GM12878 (cell line): ENCODE results near the gene CLBA1. TPM values are rescaled to one million over a fixed set of nuclear protein-coding genes. Genes with fewer than 3 reads are reported as not detected.

ENCODE experiments used
- ATAC-seq: fragments of 200-7000 bp; cut with Tn5 transposase; 3 replicates; pipeline ENCODE4 v1.9.1; 2020; ENCODE audit warnings: mild to moderate bottlenecking, moderate library complexity
- BruUV-seq: library from RNA; stranded (reverse); fragments of 400-500 nt; replicated peaks from 2 replicates; lab custom pipeline; 2021; lab: Mats Ljungman, UMichigan
- CTCF ChIA-PET: fragments of 300-600 bp; sonication (Branson Sonifier 250); formaldehyde crosslinking; extraction: SDS; loops from one replicate; lab custom pipeline; 2021; ENCODE audit warnings: inconsistent platforms; lab: Yijun Ruan, JAX
- POLR2A ChIA-PET: fragments of 350-600 bp; formaldehyde crosslinking; extraction: SDS; loops from one replicate; lab custom pipeline; 2021; ENCODE audit warnings: inconsistent platforms; lab: Charles Lee
- RAD21 ChIA-PET: fragments of 300-600 bp; sonication (Branson Sonifier 250); formaldehyde crosslinking; loops from one replicate; lab custom pipeline; 2023; ENCODE audit warnings: antibody characterized with exemption; ENCODE audit not compliant: unreplicated experiment; lab: Charles Lee
- SMC1A ChIA-PET: fragments of 300-600 bp; sonication (Branson Sonifier 250); formaldehyde crosslinking; loops from one replicate; lab custom pipeline; 2023; ENCODE audit not compliant: unreplicated experiment, uncharacterized antibody; lab: Charles Lee
- DNase-seq: peaks from one replicate; pipeline ENCODE4 v3.0.0-alpha.2; 2011; ENCODE audit warnings: low read depth, low spot score
- FAIRE-seq: peaks from 3 replicates; lab custom pipeline; 2011; peaks lifted over from hg19 to GRCh38; lab: Jason Lieb, UNC
- H2AFZ ChIP-seq: 2 replicates; pipeline ENCODE4 v1.6.0; 2011; ENCODE audit warnings: low read depth, low read length, control low read depth; ENCODE audit not compliant: control insufficient read depth
- H3K27ac ChIP-seq: 2 replicates; pipeline ENCODE4 v1.5.1; 2011; ENCODE audit warnings: control low read depth; ENCODE audit not compliant: control insufficient read depth, insufficient read depth
- H3K27me3 ChIP-seq, 2 experiments: replicated peaks in 1 of 2; 2 replicates each; pipeline versions ENCODE4 v1.6.0 to v1.6.1; 2011; ENCODE audit warnings: low read length in 1 of 2; ENCODE audit not compliant: control insufficient read depth in 2 of 2, insufficient read depth in 2 of 2
- H3K36me3 ChIP-seq, 2 experiments: 2 replicates each; pipeline ENCODE4 v1.5.1; 2011; ENCODE audit warnings: low read length in 1 of 2; ENCODE audit not compliant: control insufficient read depth in 2 of 2, insufficient read depth in 2 of 2
- H3K4me1 ChIP-seq: 2 replicates; pipeline ENCODE4 v1.6.1; 2011; ENCODE audit warnings: mild to moderate bottlenecking, low read length, moderate library complexity, mixed read lengths; ENCODE audit not compliant: control insufficient read depth, insufficient read depth
- H3K4me2 ChIP-seq: 2 replicates; pipeline ENCODE4 v1.6.0; 2011; ENCODE audit warnings: control low read depth; ENCODE audit not compliant: control insufficient read depth, insufficient read depth
- H3K4me3 ChIP-seq: fragments of 200-600 bp; sonication (generic); 2 replicates; pipeline ENCODE4 v1.5.1; 2016
- H3K79me2 ChIP-seq: 2 replicates; pipeline ENCODE4 v1.6.0; 2011; ENCODE audit warnings: low read length; ENCODE audit not compliant: control insufficient read depth, insufficient read depth
- H3K9ac ChIP-seq: 2 replicates; pipeline ENCODE4 v1.8.0; 2011; ENCODE audit warnings: low read length, control low read depth, mixed read lengths; ENCODE audit not compliant: control insufficient read depth, insufficient read depth
- H3K9me3 ChIP-seq: replicated peaks from 3 replicates; pipeline ENCODE4 v1.5.1; 2011; ENCODE audit warnings: mild to moderate bottlenecking, low read length; ENCODE audit not compliant: control insufficient read depth, insufficient read depth
- H4K20me1 ChIP-seq: 2 replicates; pipeline ENCODE4 v1.6.0; 2011; ENCODE audit not compliant: control insufficient read depth, insufficient read depth
- CREB1 ChIP-seq: IDR thresholded peaks from 2 replicates; pipeline ENCODE4 v1.6.1; 2012; ENCODE audit warnings: low read depth, mild to moderate bottlenecking, inconsistent platforms
- CREM ChIP-seq: IDR thresholded peaks from 2 replicates; pipeline ENCODE4 v1.6.1; 2014; ENCODE audit warnings: antibody characterized with exemption, low read depth
- DPF2 ChIP-seq: fragments of 450-650 bp; IDR thresholded peaks from 2 replicates; pipeline ENCODE4 v1.6.1; 2017; ENCODE audit warnings: mild to moderate bottlenecking
- EP300 ChIP-seq, 2 experiments: fragments of 150-350 bp in 1 of 2; IDR thresholded peaks; 2 replicates each; pipeline ENCODE4 v1.6.1; 2011 to 2012; ENCODE audit warnings: low read depth in 2 of 2, low read length in 2 of 2, borderline replicate concordance in 1 of 2, improper control_type of control experiment in 1 of 2, inconsistent platforms in 1 of 2; ENCODE audit not compliant: control insufficient read depth in 1 of 2
- GABPA ChIP-seq: IDR thresholded peaks from 2 replicates; pipeline ENCODE4 v1.6.1; 2014; ENCODE audit warnings: antibody characterized with exemption, low read depth, mild to moderate bottlenecking, inconsistent platforms
- MLLT1 ChIP-seq: fragments of 450-650 bp; IDR thresholded peaks from 2 replicates; pipeline ENCODE4 v1.6.1; 2016; ENCODE audit warnings: mild to moderate bottlenecking
- POU2F2 ChIP-seq: IDR thresholded peaks from 3 replicates; pipeline ENCODE4 v1.6.1; 2011; ENCODE audit warnings: low read depth, mild to moderate bottlenecking, low read length, borderline replicate concordance
- PRDM15 ChIP-seq: fragments of 450-650 bp; formaldehyde crosslinking; IDR thresholded peaks from 2 replicates; pipeline ENCODE4 v1.4.0; 2020; ENCODE audit warnings: mild to moderate bottlenecking, moderate library complexity
- RELA ChIP-seq: fragments of 450-650 bp; IDR thresholded peaks from 2 replicates; pipeline ENCODE4 v1.8.0; 2014; ENCODE audit warnings: borderline replicate concordance; ENCODE audit not compliant: partially characterized antibody
- TCF12 ChIP-seq: IDR thresholded peaks from 2 replicates; pipeline ENCODE4 v1.6.1; 2011; ENCODE audit warnings: low read depth, mild to moderate bottlenecking, low read length
- ZNF207 ChIP-seq: fragments of 450-650 bp; IDR thresholded peaks from 2 replicates; pipeline ENCODE4 v1.6.1; 2014; ENCODE audit warnings: antibody characterized with exemption, mild to moderate bottlenecking, borderline replicate concordance
- ZNF687 ChIP-seq: fragments of 450-650 bp; IDR thresholded peaks from 2 replicates; pipeline ENCODE4 v1.6.1; 2017; ENCODE audit warnings: mild to moderate bottlenecking, moderate library complexity
- WGBS: methylation state at CpG from one replicate; pipeline ENCODE4 v1.1.6; 2016; ENCODE audit warnings: low lambda C conversion rate; ENCODE audit not compliant: insufficient replicate concordance, insufficient coverage; ENCODE audit errors: missing lambda C conversion rate; 5-methylcytosine and 5-hydroxymethylcytosine counted together
- in situ Hi-C: fragments of 300-500 bp; cut with MboI; formaldehyde crosslinking; loops from 9 replicates; pipeline ENCODE4 v1.14.3; 2018; ENCODE audit warnings: mixed read lengths
- intact Hi-C: fragments of 100-400 bp; cut with micrococcal nuclease; formaldehyde crosslinking; loops from one replicate; pipeline ENCODE4 v1.14.2; 2022; ENCODE audit not compliant: unreplicated experiment
- polyA plus RNA-seq, 11 experiments: library from polyadenylated mRNA; depleted of rRNA in 4 of 11; unstranded in 6 of 11; stranded (reverse) in 5 of 11; fragments of >200 nt; fragmentation: Nextera tagmentation in 4 of 11; fragmentation: Illumina TruSeq in 1 of 11; extraction: Ambion mirVana in 4 of 11; extraction: Trizol in 1 of 11; gene quantifications; 1 replicate in 1 of 11; 2 replicates in 10 of 11; pipeline versions ENCODE4 v1.2.1 to v1.2.3, GENCODE V29; 2011 to 2016; ENCODE audit warnings: inconsistent platforms in 2 of 11, missing spikeins in 2 of 11, low read depth in 1 of 11
- total RNA-seq, 4 experiments: library from RNA; depleted of rRNA in 3 of 4; stranded (reverse); fragments of >200 nt in 3 of 4; fragmentation: Illumina TruSeq in 1 of 4; extraction: Trizol in 1 of 4; gene quantifications; 2 replicates each; pipeline versions ENCODE4 v1.2.1 to v1.2.3, GENCODE V29; 2013 to 2021

Gene CLBA1
- total and polyA plus RNA-seq, 10 of the 15 experiments (the other 5 are each of a cell fraction or from before 2014, with no cell fraction given), result 0.07 to 1.1 (median 0.62) TPM; not detected in 1

GRCh38 chr14:104955396-104955770 is 30.2 kb upstream of the CLBA1 start:
- no peak overlapping the region for H2AFZ ChIP-seq
- no peak overlapping the region for H3K27ac ChIP-seq
- ChIA-PET POLR2A (interaction anchor here (0.5 kb wide), 1 partner anchor 143 kb away, joined by 5 read pairs; no protein-coding TSS in a partner anchor), RAD21 (no interaction called here), SMC1A (no interaction called here), CTCF (no interaction called here)
- ATAC-seq (no peak), FAIRE-seq (no peak), DNase-seq (no peak)
- WGBS, result 7% methylated on average over 3 of the region's 3 CpGs
- H3K27me3 ChIP-seq, result peaks cover 0 to 2% of the 10 kb centered on the region in 2 experiments; a peak in 3 of 4 replicates
- intact Hi-C loops, result no loop called here
- TF ChIP-seq ZNF207 (no peak), GABPA (no peak), CREB1 (no peak), ZNF687 (no peak), PRDM15 (CRISPR knock-in tag) (no peak), CREM (no peak), DPF2 (no peak), RELA (no peak), MLLT1 (no peak), TCF12 (no peak), POU2F2 (no peak), EP300 (IDR thresholded peaks at IDR 0.05; ENCODE audit: borderline replicate concordance in 1 of 2, control insufficient read depth in 1 of 2, low read depth in 2 of 2, low read length in 2 of 2) (no peak)
- H3K9ac ChIP-seq, result no peak overlapping the region
- no peak overlapping the region for H3K4me3 ChIP-seq
- BruUV-seq, result no TSS peak
- H3K79me2 ChIP-seq, result no peaks in the 10 kb centered on the region
- in situ Hi-C loops, result no loop called here
- H3K4me1 ChIP-seq, result no peaks in the 10 kb centered on the region
- H3K9me3 ChIP-seq, result no peaks in the 10 kb centered on the region
- no peaks in the 10 kb centered on the region for H4K20me1 ChIP-seq
- H3K36me3 ChIP-seq, result no peaks in the 10 kb centered on the region
- no peak overlapping the region for H3K4me2 ChIP-seq
